Measurements from ENCODE around the gene ABCA1. TPM values are rescaled to one million over a fixed set of nuclear protein-coding genes. Genes with fewer than 3 reads are reported as not detected.

ABCA1 gene
- total RNA-seq, 1 experiment from 2014 or later: 11.6 TPM

DNA sequence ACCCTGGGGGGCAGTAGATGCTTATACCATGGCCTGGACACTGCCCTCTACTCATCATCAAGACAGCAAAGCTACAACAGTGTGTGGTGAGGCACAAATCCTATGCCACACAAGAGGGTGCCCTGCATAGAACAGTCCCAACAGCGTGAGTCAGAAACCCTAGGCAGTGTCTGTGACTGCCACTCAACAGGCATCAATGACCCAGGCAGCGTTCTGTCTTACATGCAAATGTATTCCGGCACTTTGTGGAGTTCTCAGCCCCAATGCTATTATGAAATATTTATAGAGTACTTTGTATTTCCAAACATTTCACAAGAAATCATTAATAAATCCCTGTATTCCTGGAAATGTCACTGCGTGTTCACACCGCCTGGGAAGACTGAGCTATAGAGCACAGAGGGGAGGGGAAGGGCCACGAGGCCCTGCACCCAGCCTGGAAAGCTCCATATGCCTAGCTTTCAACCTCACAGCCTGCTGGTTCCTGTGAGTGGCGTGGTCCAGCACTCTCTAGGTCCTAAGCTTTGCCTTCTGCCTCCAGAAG is 86.3 kb downstream of the ABCA1 start:
- no peak for DNase-seq (ENCODE audit: low spot score)

DNA sequence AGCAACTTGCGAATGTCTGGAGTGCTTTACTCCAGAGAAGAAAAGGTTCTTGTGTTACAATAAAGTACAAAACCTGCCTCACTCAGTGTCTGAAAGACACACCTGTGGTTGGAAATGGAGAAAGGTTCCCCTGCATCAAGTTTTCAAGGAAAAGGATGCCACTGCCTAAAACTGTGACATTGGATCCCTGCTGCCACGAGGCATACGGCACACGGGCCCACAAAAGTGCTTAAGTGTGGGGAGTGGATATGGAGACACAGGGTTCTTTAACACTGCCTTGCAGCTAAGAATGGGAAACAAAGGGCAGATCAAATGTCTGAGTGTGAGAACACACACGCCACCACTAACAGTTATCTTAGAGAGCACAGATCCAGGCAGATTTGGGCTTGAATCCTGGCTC is 89.0 kb downstream of the ABCA1 start:
- no peak for DNase-seq (ENCODE audit: low spot score)

DNA sequence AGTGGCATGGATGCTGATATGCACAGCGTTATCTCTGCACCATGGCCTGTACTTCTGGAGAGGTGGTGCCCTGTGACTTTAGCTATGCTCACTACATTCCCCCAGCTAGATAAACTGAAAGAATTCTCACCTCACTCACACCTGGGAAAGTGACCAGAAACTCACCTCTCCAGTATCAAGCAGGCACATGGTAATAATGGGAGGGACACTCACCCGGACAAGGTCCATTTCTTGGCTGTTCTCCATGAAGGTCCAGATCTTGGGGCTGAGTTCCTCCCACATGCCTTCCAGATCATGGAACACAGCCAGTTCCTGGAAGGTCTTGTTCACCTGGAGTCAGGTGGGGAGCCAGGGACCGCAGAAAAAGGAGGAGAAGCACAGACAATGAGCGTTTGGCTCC is 91.2 kb downstream of the ABCA1 start:
- DNase-seq (ENCODE audit: low spot score): no peak

DNA sequence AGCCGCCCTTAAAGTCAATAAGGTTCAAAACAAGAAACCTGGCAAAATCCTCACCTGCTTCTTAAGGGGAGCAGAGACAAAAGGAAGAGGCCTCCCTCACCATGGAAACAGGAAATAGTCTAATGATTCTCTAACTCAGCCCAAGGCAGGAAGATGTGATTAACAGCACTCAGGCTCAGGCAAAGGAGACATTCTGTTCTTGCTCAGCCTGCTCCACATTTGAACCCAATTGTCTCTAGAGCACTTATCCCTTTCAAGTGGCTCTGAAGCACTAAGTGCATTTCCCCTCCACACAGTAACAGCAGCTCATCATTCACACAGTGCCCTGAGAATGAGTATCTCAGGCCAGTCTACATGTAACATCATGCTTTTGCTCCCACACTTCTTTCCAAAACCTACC is 91.7 kb downstream of the ABCA1 start:
- no peak for DNase-seq (ENCODE audit: low spot score)

DNA sequence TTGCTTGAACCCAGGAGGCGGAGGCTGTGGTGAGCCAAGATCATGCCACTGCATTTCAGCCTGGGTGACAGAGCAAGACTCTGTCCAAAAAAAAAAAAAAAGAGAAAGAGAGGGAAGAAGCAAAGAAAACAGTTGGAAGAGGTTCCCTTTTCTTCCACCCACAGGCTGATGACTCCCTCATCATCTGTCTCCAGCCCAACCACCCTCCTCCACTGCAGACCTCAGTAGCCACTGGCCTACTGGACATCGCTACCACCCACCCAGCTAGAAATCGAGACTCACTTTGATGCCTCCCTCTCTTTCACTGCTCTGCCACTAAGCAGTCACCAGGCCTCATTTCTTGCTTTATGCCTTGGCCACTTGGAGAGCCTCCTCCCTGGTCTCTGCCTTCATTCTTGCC is 92.8 kb downstream of the ABCA1 start:
- DNase-seq (ENCODE audit: low spot score): no peak

DNA sequence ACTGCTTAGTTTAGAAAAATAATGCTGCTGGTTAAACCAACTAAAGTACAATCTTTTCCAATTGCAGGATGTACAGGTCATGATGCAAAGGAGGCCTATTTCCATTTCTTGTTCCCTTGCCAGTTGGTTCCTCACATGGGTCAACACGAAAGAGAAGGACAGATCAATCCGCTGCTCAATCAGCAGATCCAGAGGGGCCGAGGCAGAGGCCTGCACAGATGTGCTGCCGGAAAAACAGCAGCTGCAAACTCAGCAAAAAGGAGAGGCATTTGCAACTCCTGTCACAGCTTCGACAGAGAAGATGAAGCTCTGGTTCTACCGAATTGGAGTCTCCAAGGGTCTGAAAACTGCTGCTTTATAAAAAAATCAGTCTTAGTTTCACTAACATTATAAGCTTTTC is 94.3 kb downstream of the ABCA1 start:
- DNase-seq (ENCODE audit: low spot score): no peak

DNA sequence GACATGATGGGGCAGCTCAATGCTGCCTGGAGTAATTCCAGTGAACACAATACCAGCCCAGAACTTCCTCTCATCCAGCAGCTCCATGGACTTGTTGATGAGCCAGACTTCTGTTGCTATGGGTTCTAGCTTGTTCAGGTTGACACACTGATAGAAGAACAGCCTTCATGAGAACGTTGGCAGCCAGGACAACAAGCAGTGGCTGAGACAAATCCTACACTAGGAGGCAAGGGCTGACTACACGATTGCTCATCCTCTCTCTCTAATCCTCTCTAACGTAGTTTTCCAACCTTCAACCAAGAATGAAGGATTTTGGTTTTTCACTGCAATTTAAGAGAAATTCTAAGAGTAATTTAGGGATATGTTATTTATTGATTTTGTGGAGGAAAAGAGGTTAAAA is 96.3 kb downstream of the ABCA1 start:
- no peak for DNase-seq (ENCODE audit: low spot score)

DNA sequence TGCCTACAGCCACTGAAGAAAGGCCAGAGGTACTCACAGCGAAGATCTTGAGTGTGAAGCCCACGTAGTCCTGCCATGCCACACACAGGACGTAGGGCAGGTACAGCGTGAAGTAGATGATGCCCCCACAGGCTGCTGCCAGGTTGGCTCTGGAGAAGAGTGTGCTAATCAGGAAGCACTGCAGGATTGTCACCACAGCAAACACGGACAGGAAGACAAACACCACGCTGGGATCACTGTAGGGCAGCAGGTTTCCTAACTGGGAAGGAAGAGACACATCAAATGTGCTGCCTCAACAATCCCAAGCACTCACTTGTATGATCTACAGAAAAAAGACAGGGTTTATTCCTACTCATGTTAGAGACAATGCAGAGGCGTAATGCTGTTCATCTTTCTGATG is 101.0 kb downstream of the ABCA1 start:
- no peak for DNase-seq (ENCODE audit: low spot score)

DNA sequence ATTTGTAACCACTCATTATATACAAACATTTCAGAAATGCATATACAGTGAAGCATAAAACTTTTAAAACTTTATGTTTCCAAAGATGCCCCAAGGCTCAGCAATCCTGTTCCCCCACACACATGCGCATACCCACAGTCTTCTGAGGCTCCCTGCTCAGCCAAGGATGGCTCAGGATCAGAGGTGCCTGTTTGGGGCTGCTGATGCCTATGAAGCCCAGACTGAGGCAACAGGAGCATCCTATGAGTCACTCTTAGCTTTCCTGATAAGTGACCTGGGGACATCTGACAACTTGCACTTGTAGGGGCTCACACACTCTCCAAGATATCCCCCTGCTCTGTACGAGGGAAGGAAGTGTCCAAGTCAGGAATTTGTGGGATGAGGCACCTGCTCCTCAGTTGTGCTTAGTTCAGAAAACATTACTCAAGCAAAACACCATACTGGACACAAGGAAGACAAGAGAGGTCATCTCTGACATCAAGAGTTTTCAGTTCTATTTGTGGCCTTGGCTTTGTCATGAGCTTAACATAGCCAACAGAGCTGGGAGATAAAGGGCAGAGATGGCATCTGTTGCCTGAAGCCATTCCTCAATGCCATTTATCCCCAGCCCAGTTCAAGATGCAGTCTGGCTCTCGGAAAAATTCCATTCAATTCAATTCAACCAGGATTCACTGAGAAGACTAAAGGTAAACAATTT is 101.7 kb downstream of the ABCA1 start:
- no peak for DNase-seq (ENCODE audit: low spot score)

DNA sequence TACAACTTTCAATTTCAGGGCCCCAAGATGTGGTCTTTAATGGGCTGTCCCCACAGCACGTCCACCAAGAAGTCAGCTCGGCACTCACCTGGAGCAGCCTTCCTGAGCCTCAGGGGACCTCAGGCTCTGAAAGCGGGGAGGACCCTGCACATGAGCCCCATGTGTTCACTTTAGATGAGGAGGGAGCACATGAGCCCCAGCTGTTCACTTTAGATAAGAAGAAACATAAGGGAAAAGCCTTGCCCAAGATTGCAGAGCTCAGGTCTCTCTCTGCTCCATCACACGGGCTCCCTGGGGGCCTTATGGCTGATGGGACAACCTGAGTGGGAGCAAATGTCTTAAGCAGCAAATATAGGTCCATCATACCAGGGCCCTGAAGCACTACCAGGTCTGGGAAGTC is 107.6 kb downstream of the ABCA1 start:
- DNase-seq (ENCODE audit: low spot score): no peak

DNA sequence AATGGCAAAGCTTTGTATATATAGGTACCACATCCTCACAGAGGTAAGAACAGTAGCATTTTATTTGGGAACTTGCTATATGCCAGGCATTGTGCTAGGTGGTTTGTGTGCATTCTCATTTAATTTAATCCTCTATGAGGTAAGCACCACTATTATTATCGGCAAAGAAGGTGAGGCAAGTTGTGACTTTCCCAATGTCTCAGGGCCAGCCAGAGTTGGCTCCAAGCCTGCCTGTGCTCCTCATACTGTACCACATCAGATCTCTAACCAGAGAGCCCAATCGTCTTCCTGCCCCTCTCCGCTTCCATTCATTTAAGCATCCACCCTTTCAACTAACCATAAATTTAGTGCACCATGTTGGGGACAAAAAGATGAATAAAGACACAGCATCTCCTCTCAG is 108.9 kb downstream of the ABCA1 start:
- no peak for DNase-seq (ENCODE audit: low spot score)

DNA sequence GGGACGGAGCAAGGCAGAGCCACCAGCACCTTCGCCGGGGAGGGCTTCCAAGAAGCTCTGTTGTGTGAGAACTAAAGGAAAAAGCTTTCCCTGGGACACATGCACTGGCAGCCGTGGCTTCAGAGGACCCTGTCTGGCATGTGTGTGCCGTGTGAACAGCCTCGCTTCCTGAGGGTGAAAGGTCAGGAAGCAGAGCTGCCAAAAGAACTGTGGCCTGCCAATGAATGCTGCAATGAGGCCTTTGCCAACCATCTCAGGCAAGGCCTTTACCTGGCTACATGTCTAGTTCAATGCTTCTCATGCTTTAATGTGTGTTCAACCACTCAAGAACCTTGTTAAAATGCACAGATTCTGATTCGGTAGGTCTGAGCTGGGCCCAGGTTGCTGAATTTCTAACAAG is 110.5 kb downstream of the ABCA1 start:
- no peak for DNase-seq (ENCODE audit: low spot score)

DNA sequence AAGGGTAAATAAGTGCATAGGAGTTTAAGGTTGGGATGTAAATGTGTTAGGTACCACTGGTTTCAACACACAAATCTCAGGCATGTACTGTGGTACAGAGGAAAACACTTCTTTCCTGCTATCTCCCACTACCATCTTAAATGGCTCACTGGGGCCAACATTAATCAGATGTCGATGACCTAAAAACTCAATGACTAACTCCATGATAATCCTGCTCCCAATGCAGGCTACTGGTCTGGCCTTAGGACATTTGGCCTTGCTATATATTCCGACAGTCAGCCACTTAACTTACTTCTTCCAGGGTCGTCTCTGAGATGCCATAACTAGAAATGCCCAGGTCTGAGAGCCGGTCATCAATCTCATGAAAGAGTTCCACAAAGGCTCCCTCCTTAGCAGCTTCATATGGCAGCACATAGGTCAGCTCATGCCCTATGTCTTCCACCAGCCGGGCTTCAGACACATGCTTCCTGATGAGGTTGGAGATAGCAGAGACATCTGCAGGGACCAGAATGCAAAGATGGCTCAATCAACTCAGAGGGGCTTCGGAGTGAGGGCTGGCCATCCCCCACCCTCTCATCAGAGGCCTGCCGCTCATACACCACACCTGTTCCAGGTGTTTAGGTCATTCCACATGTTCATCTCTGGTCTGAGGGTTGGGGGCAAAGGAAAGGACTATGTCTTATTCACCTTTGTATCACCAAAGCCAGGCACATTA is 111.9 kb downstream of the ABCA1 start:
- no peak for DNase-seq (ENCODE audit: low spot score)

DNA sequence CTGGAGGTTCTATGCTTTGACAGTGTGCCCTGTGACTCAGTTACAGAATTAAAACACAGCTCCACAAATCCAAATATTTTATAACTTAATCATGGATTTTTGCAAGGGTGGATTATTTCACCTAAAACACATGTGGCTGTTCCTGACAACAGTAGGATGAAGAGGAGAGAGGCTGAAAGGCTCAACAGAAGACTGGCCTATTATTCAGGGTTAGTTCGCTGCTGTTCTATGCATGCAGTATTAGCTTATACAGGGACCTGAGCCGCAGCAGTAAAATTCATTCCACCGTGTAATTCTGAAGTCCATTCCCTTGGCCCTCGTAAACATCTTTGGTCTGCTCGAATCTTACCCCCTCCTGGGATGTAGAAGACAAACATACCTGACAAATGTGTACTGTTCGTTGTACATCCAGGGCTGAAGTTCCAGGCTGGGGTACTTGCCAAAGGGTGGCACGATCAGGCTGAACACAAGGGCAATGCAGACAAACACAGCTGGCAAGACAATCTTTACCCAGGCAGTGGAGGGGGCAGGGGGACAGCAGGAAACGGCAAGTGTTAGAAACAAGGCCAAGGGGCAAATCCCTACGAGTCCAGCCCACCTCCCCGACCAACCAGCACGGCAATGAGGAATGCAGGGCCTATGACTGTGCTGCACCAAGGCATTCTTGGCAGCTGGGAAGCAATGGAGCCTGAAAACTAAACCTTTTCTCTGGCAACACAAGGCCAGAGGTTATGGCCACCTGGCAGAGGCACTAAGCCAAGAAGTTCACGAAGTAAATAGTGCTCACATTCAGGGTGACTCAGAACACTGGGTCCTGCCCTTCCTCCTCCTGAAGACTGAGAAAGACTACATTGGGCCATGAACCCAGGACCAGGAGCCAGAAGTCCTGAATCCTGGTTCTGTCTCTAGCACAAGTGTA is 117.3 kb downstream of the ABCA1 start:
- peak; percentile 54 for DNase-seq (ENCODE audit: low spot score)

DNA sequence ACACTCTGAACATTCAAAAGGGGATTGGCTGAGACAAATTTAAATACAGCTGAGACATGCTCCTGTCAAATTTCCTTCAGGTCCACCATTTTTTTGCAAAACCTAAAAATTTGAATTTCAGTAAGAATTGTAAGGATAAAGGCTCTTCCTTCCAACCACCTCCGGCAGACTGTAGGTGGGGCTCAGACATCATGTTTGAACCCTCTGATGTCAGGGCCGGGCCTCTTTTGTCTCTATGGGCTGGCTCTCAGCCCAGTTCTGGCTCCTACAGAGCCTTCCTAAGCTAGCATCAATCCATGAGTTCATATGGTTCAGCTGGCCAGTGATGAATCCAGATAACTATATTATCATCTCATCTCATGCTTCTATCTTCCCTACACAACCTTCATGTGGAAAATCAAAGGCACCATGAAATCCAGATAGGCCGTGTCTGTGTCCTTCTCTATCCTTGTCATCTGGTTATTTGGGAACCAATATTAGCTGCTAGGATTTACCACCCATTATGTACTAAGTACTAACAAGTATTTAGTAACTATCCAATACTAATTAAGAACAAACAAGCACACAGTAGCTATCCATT is 119.8 kb downstream of the ABCA1 start:
- DNase-seq (ENCODE audit: low spot score): no peak

DNA sequence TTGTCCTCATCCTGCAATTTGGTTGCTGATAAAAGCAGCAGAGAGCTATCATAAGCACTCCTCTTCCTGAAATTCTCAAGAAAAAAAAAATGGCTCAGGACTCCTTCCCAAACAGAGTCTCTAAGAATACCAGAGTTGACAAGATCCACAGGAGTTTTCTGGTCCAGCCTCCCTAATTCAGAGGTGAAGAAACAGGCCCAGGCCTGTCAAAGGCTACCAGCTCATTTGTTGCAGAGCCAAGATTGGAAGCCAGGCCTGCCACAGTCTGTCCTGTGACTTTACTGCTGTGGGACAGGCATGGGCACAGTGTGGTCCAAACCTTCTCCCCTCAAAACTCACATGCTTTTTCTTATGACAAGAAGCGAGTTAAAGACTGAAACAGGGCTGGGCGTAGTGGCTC is 122.5 kb downstream of the ABCA1 start:
- no peak for DNase-seq (ENCODE audit: low spot score)

DNA sequence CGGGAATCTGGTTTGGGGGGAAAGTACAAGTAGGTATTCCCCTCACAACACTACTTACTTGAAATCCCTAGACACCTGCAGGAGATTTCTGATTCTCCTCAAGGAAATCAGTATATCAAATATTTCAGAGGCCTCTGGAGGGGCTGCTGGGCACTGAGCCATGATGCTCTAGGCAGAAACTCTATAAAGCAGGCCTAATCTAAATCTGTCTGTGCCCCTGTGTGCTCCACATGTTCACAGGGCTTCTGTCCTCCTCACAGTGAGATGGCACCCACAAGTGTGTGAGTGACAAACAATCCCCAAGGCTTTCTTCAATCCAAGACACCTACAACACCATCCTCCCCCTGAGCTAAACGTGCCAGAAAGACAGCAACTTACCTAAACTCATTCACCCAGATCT is 125.0 kb downstream of the ABCA1 start:
- DNase-seq (ENCODE audit: low spot score): no peak

DNA sequence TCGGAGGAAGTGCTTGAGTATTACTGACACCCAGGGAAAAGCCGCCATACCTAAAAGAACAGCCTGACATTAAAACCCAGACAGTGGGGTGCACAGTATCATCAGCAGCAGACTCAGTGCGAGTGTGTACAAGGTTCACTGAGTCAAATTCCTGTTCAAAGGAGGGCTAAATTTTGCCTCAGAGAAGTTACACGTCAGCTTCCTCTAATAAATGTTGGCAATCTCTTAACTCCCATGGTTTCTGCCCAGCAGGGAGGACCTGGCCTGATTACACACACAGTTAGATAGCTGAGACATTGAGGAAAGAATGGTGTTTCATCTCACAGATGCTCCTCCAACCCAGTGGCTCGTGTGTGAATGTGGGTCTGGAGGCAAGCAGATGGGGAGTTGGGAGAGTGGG is 125.8 kb downstream of the ABCA1 start:
- DNase-seq (ENCODE audit: low spot score): no peak

DNA sequence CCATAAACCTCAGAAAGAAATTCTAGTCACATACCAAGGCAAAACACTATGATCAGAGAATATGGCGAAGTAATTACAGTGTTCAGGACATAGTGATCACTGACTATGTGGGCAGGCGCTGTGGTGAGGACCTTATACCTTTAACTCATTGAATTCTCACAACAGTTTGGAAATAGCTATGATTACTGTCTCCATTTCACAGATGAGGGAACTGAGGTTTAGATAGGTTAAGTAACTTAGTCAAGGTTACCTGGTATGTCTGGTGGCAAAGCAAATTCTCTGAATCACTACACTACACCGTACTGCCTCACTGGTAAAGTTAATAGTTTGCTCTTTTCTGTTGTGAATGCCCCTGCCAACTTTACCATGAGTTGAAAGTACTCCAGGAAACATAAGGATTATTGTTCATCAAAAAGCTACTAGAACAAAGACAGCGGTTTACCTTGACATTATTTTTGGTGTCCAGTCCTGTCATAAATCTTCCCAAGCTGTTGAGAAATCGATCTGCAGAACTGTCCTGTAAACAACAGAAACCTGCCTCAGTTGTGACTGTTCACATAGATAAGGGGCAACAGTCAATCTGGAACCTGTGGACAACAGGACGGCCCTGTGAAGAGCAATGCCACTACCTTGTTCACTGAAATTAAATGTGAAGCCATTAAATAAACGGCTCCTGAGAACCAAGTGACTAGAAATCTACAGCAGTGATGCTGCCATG is 127.7 kb downstream of the ABCA1 start:
- DNase-seq (ENCODE audit: low spot score): no peak

DNA sequence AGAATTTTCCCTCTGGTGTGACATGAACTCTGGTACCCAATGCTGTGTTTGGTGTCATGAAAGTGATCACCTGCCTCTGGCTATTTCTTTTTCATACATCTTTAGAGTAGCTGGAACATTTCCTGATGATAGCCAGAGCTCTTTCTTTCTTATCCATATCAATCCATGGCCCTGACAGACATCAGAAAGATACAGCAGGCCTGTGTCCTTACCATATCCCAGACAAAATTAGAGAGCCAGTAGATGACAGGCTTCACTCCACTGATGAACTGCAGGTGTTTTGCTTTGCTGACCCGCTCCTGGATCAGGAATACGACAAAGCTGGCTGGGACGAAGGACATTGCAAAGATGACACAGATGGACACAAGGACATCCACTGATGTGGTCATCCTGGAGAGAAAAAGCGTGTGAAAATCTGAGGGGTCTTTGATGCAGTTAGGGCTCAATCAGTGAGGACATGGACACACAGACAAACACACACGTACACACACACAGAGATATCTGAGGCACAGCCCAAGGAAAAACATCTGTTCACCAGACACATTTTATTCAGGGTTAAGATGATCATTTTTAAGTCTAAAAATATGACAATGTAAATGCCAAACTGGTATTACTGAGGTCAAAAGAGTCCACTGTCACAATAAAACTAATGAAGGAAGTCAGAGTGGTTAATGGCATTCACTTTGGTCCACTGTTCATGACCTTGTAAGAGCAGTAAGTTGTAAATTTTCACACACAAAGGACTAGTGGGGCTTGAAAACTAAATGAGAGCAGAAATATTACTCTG is 129.6 kb downstream of the ABCA1 start:
- no peak for DNase-seq (ENCODE audit: low spot score)

DNA sequence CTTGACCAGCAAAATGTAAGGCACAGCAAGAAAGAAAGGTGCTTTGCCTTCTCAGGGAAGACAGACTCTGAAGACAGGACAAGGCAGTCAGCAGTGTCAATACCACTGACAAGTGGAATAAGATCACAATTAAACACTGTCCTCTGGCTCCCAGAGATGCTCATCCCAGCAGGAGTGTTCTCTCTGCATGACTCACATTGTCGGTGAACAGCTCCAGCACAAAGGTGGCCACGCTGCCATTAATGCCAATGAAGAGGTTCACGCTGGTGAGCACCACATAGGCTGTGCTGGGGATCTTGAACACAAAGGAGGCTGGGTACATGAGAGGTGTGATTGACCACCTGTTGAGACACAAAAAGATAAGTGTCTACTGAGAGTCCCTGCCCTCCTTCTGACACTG is 132.1 kb downstream of the ABCA1 start:
- no peak for DNase-seq (ENCODE audit: low spot score)

Measured in H4 (cell line).